PC-3 (cell line): Measurements from ENCODE around the gene KLHL1. TPM values are rescaled to one million over a fixed set of nuclear protein-coding genes. Genes with fewer than 3 reads are reported as not detected.

Experiments used
- ATAC-seq: fragments of 200-7000 bp; cut with Tn5 transposase; 2 replicates; pipeline ENCODE4 v1.9.1; 2020; ENCODE audit warnings: mild to moderate bottlenecking, moderate library complexity
- BruUV-seq: library from RNA; stranded (reverse); fragments of 400-500 nt; replicated peaks from 2 replicates; lab custom pipeline; 2021; lab: Mats Ljungman, UMichigan
- CTCF ChIA-PET: fragments of 300-600 bp; sonication (Branson Sonifier 250); formaldehyde crosslinking; loops from one replicate; lab custom pipeline; 2022; ENCODE audit warnings: antibody characterized with exemption; lab: Charles Lee
- POLR2A ChIA-PET: fragments of 300-600 bp; sonication (Branson Sonifier 250); formaldehyde crosslinking; loops from one replicate; lab custom pipeline; 2022; ENCODE audit warnings: antibody characterized with exemption; ENCODE audit not compliant: unreplicated experiment; lab: Charles Lee
- DNase-seq: peaks from one replicate; pipeline ENCODE4 v3.0.0-alpha.2; 2015
- H2AFZ ChIP-seq: fragments of 300-600 bp; sonication (generic); 2 replicates; pipeline ENCODE4 v1.6.0; 2016; ENCODE audit warnings: antibody characterized with exemption, low read length
- H3F3A ChIP-seq: fragments of 300-600 bp; sonication (generic); one replicate; pipeline ENCODE4 v1.6.0; 2017; ENCODE audit warnings: antibody characterized with exemption, low read length, control low read depth, mild to moderate bottlenecking; ENCODE audit not compliant: unreplicated experiment
- H3K27ac ChIP-seq: fragments of 300-600 bp; sonication (generic); 2 replicates; pipeline ENCODE4 v1.5.1; 2016; ENCODE audit warnings: mild to moderate bottlenecking, low read length
- H3K27me3 ChIP-seq: fragments of 300-600 bp; sonication (generic); 2 replicates; pipeline ENCODE4 v1.6.1; 2016; ENCODE audit warnings: low read length, mixed read lengths
- H3K36me3 ChIP-seq: fragments of 300-600 bp; sonication (generic); 2 replicates; pipeline ENCODE4 v1.6.1; 2016; ENCODE audit warnings: low read depth, mixed run types, low read length, mixed read lengths
- H3K4me1 ChIP-seq: fragments of 300-600 bp; sonication (generic); 2 replicates; pipeline ENCODE4 v1.5.1; 2016; ENCODE audit warnings: low read length; ENCODE audit not compliant: insufficient read depth
- H3K4me2 ChIP-seq: fragments of 300-600 bp; sonication (generic); 2 replicates; pipeline ENCODE4 v1.6.0; 2016; ENCODE audit warnings: low read length
- H3K4me3 ChIP-seq: fragments of 300-600 bp; sonication (generic); 2 replicates; pipeline ENCODE4 v1.5.1; 2016; ENCODE audit warnings: mild to moderate bottlenecking, low read length, mixed read lengths
- H3K79me2 ChIP-seq: fragments of 300-600 bp; sonication (generic); 2 replicates; pipeline ENCODE4 v1.6.1; 2017; ENCODE audit warnings: low read length, mixed read lengths
- H3K9ac ChIP-seq: fragments of 300-600 bp; sonication (generic); 2 replicates; pipeline ENCODE4 v1.6.0; 2016; ENCODE audit warnings: mild to moderate bottlenecking, low read length
- H3K9me2 ChIP-seq: fragments of 300-600 bp; sonication (generic); replicated peaks from 2 replicates; pipeline ENCODE4 v1.6.1; 2016; ENCODE audit warnings: mixed run types, low read length, mixed read lengths
- H3K9me3 ChIP-seq: fragments of 300-600 bp; sonication (generic); 2 replicates; pipeline ENCODE4 v1.6.1; 2016; ENCODE audit warnings: low read length, mixed read lengths
- H4K20me1 ChIP-seq: fragments of 300-600 bp; sonication (generic); 2 replicates; pipeline ENCODE4 v1.6.1; 2016; ENCODE audit warnings: low read length, mixed read lengths
- CTCF ChIP-seq: fragments of 300-600 bp; sonication (generic); conservative IDR thresholded peaks from 2 replicates; pipeline ENCODE4 v1.5.1; 2017; ENCODE audit warnings: antibody characterized with exemption, low read depth, mild to moderate bottlenecking, low read length
- EZH2 ChIP-seq: fragments of 300-600 bp; sonication (generic); IDR thresholded peaks from one replicate; pipeline ENCODE4 v1.6.1; 2017; ENCODE audit warnings: antibody characterized with exemption, mild to moderate bottlenecking, low read length; ENCODE audit not compliant: unreplicated experiment
- EZH2phosphoT487 ChIP-seq: fragments of 300-600 bp; sonication (generic); IDR thresholded peaks from 2 replicates; pipeline ENCODE4 v1.6.1; 2018; ENCODE audit warnings: mild to moderate bottlenecking, antibody characterized with exemption, low read length, borderline replicate concordance
- intact Hi-C: fragments of 100-400 bp; cut with micrococcal nuclease; formaldehyde crosslinking; loops from 2 replicates; pipeline ENCODE4 v1.9.0; 2023
- total RNA-seq: library from RNA; depleted of rRNA; stranded (reverse); fragments of >200 nt; gene quantifications from 2 replicates; pipeline ENCODE4 v1.2.3, GENCODE V29; 2014

Gene KLHL1
- total RNA-seq, 1 experiment from 2014 or later = not detected

- H3K36me3 ChIP-seq = no peaks in the 10 kb centered on the region
- H3K4me3 ChIP-seq = no peak overlapping the region
- POLR2A ChIA-PET = no interaction called here
- H2AFZ ChIP-seq = no peak overlapping the region
- no peak overlapping the region for H3K9ac ChIP-seq
- no peaks in the 10 kb centered on the region for H3K9me3 ChIP-seq
- CTCF ChIA-PET = no interaction called here
- H3F3A ChIP-seq = no peaks in the 10 kb centered on the region
- H3K9me2 ChIP-seq = no peaks in the 10 kb centered on the region
- H3K79me2 ChIP-seq = no peaks in the 10 kb centered on the region
- BruUV-seq = no TSS peak
- H3K4me2 ChIP-seq = no peak overlapping the region
- no peak for DNase-seq
- H3K4me1 ChIP-seq = no peaks in the 10 kb centered on the region
- no peaks in the 10 kb centered on the region for H4K20me1 ChIP-seq
- ATAC-seq = no peak
- no peaks in the 10 kb centered on the region for H3K27me3 ChIP-seq
- H3K27ac ChIP-seq = no peak overlapping the region
- intact Hi-C loops = no loop called here
- TF ChIP-seq EZH2phosphoT487 (no peak), CTCF (no peak), EZH2 (no peak)
Measured at GRCh38 chr13:69828527-69828926, 279.7 kb downstream of the KLHL1 start.

GRCh38 chr13:69820180-69820579 is 288.1 kb downstream of the KLHL1 start:
- Histone ChIP-seq H3K9me3 (no peaks in the 10 kb centered on the region), H4K20me1 (no peaks in the 10 kb centered on the region), H3K9ac (no peak overlapping the region), H3K36me3 (no peaks in the 10 kb centered on the region), H3K4me2 (no peak overlapping the region), H2AFZ (no peak overlapping the region), H3K27me3 (no peaks in the 10 kb centered on the region), H3K9me2 (no peaks in the 10 kb centered on the region), H3K4me3 (no peak overlapping the region), H3K79me2 (no peaks in the 10 kb centered on the region), H3F3A (no peaks in the 10 kb centered on the region), H3K4me1 (no peaks in the 10 kb centered on the region), H3K27ac (no peak overlapping the region)
- DNase-seq (no peak), ATAC-seq (no peak)
- intact Hi-C loops = no loop called here
- ChIA-PET POLR2A (no interaction called here), CTCF (no interaction called here)
- no TSS peak for BruUV-seq
- no peak for TF ChIP-seq EZH2

- no TSS peak for BruUV-seq
- no peak overlapping the region for H3K4me3 ChIP-seq
- ChIA-PET POLR2A (no interaction called here), CTCF (no interaction called here)
- no peaks in the 10 kb centered on the region for H3K9me2 ChIP-seq
- no peaks in the 10 kb centered on the region for H3K9me3 ChIP-seq
- ATAC-seq (no peak), DNase-seq (no peak)
- H3K27ac ChIP-seq = no peak overlapping the region
- H4K20me1 ChIP-seq = no peaks in the 10 kb centered on the region
- no peaks in the 10 kb centered on the region for H3K36me3 ChIP-seq
- no peak overlapping the region for H3K4me2 ChIP-seq
- no peaks in the 10 kb centered on the region for H3K4me1 ChIP-seq
- no peak overlapping the region for H3K9ac ChIP-seq
- no peaks in the 10 kb centered on the region for H3K79me2 ChIP-seq
- intact Hi-C loops = no loop called here
- no peaks in the 10 kb centered on the region for H3F3A ChIP-seq
- no peak for TF ChIP-seq EZH2phosphoT487
- TF ChIP-seq CTCF = no peak
- TF ChIP-seq EZH2 = no peak
- no peaks in the 10 kb centered on the region for H3K27me3 ChIP-seq
- H2AFZ ChIP-seq = no peak overlapping the region
Measured at GRCh38 chr13:69817333-69817869, 290.9 kb downstream of the KLHL1 start.
